ENCODE results near the gene PTPDC1.
A peak's percentile ranks its signal among the peaks of the same experiment; 100 is the strongest.

Gene PTPDC1

DNA sequence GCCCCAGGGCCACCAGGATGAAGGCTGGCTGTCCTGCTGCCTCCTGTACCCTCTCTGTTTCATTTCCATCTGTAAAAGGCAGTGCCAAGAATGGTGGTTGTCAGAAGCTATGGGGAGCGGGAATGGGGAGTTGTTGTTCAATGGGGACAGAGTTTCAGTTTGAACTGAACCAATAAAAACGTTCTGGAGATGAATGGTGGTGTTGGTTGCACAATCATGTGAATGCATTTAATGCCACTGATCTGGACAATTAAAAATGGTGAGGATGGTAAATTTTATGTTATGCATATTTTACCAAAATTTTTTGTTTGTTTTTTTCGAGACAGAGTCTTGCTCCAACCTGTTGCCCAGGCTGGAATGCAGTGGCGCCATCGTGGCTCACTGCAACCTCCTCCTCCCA lies 58.1 kb downstream of the PTPDC1 start:
- no peak for DNase-seq

DNA sequence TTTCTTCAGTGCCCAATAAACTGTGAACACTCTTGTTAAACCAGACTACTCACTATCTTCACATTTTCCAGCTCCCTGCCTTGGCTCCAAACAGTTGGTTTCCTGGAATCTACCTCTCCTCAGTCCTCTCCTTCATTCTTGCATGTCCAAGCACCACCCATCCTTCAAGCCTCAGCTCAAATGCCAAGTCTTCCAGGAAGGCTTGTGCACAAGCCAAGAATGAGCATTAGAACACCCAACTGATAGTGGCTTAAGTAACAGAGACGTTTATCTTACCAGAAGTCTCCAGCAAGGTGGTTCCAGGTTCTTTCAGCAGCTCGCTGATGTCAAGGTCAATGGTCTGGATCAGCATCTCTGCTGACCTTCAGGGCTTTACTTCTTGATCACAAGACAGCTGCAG lies 60.1 kb downstream of the PTPDC1 start:
- DNase-seq: no peak

- DNase-seq: no peak
Measured at GRCh38 chr9:94145640-94146039, 61.4 kb downstream of the PTPDC1 start.

- no peak for DNase-seq
Measured at GRCh38 chr9:94147776-94148175, 63.5 kb downstream of the PTPDC1 start.

DNA sequence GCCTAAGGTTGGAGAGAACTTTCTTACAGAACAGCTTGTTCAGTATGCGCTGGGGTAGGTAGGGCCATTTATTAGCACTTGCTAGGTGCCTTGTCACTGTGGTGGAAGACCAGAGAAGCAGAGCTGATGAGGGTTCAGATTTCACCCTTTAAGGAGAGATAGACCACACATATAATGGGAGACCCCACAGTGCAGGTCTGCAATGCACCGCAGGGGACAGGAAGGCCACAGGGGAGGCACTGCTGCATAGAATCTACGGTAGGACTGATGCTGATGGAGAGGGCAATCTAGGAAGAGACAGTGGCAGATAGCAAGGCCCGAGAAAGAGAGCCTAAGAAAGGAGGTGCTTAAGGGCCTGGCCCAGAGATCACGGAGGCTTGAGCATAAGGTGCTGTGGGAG lies 64.2 kb downstream of the PTPDC1 start:
- no peak for DNase-seq

DNA sequence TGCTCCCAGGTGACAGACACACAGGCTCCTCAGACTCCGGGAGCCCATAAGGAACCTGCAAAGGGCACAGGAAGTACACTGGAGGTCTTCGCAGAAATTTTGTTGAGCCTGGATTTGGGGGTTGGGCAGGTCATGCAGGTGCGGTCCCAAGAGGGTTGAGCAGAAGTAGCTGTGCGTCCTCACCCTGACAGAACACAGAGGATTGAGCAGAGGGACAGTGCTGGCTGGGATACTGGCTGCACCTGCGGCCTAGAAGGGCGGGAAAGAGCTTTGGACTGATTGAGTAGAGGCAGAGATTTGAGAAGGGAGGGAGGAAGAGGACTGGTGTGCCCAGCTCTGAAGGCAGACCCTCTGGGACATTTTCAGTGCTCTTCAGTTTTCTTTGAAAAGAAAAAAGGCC lies 65.4 kb downstream of the PTPDC1 start:
- DNase-seq: no peak

DNA sequence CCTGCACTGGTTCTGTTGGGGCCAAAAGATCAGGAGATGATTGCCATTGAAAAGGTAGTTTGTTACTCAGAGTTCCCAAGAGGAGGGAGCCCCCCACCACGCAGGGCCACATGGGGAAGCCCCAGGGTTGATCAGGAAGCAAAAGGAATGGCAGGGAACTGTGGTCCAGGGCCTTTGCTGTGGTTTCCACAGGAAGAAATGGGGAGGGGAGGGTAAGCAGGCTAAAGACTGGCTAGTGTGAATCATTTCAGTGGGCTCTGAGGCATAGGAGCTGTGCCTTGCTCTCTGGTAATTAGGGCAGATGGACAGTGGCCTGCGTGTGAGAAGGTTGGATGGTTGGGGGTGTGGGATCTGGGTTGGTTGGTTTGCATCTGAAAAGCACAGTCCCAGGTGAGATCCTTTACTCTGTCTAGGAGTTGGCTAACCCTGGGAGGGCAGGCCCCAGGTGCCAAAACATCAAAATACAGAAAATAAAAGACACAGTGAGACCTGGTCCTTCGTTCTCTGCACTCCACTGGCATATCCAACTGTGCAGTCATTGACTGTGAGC lies 66.1 kb downstream of the PTPDC1 start:
- no peak for DNase-seq

DNA sequence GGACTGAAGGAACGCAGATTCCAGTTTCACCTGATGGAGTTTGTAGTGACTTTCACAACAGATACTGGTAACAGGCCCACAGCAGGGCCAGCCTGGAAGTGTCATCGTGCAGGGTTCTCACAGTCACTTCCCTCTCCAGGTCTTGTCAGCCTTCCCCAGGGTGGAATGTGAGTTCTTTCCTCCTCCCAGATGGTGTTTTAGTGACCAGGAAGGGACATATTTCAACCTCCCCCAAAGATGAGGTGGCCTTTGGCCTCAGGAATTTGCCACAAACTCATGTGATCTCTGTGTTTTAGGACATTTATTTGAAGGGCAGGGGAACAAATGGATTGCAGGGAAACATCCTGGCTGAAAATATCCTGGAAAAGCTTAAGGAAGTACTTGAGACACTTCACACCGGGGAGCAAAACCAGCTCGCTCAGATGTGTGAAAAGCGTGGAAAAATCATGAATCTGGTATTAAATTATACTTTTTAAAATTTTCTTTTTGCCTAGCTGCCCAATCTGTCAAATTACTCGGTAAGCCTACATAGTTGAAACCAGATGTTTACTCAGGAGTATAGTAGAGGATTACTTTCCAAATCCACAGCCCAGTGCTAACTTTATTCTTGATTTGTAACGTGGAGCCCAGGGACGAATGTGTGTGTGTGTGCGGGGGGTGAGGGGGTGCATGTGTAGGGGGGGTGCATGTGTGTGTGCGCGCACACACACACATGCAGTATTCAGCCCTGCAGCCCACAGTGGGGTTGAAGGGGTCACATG lies 66.8 kb downstream of the PTPDC1 start:
- no peak for DNase-seq

DNA sequence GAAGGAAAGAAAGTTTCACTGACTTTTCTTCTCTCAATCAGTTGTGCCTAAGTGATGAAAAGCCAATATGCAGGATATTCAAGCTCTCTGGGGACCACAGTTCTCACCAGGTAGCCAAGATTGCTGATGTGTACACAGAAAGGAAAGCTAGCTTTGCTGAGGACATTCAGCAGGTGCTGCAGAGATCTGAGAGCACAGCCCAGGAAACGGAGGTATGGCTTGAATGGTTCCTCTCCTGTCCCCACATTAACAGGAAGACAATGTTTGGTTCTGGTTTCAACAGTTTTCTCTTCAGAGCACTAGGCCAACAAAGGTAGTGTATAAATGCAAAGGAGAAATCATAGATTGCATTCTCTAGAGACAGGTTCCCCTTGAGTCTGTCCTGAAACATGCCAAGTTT lies 69.6 kb downstream of the PTPDC1 start:
- DNase-seq: no peak

DNA sequence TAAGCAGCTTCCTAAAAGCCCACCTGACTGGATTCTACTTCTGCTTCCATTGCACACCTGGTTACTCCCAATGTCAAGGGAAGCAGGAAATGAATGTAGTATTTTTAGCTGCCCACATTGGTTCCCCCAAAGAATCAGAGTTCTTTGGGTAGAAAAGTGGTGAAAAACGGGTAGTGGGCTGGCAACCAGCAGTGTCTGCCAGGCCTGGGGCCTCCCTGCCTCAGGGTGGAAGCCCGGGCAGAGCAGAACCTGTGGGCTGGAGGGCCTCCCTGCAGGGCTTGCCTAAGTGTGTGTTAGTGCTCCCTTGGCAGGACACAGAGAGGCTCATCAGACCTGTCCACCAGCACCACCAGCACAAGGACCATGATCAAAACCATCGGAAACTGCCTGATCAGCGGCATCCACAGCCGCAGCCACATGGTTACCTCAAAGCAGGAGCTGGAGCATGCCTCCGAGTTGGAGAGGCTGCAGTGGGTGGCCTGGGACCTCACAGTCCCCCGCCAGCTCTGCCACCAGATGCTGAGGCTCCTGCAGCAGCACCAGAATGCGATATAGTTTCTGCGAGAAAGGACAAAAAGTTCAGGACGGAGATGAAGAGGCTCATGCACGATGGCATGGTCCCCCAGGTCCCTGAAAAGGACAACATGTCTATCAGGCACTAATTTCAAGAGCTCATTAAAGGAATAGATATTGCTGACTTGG lies 72.2 kb downstream of the PTPDC1 start:
- no peak for DNase-seq

- peak; percentile 91 for DNase-seq
Measured at GRCh38 chr9:94157050-94157801, 73.0 kb downstream of the PTPDC1 start.

Measured in hematopoietic multipotent progenitor cell treated with erythropoietin and hydrocortisone succinate and interleukin-3 and kit ligand, for 6 days (in vitro differentiated cells).